Progenitor cell of endocrine pancreas (in vitro differentiated cells): ENCODE results near the gene SQOR. TPM values are rescaled to one million over a fixed set of nuclear protein-coding genes. Genes with fewer than 3 reads are reported as not detected.

Experiments used
- DNase-seq: peaks from one replicate; pipeline ENCODE4 v3.0.0; 2021; ENCODE audit warnings: low spot score; ENCODE audit not compliant: unreplicated experiment
- H3K27ac Mint-ChIP-seq: 2 replicates; pipeline ENCODE4 v1.8.0; 2021; ENCODE audit warnings: mild to moderate bottlenecking, moderate library complexity, mixed read lengths
- H3K27me3 Mint-ChIP-seq: 2 replicates; pipeline ENCODE4 v1.8.0; 2021; ENCODE audit warnings: mixed read lengths
- H3K36me3 Mint-ChIP-seq: 2 replicates; pipeline ENCODE4 v1.8.0; 2022; ENCODE audit warnings: mixed read lengths; ENCODE audit not compliant: insufficient read depth
- H3K4me1 Mint-ChIP-seq: 2 replicates; pipeline ENCODE4 v1.8.0; 2021; ENCODE audit warnings: low read depth, mixed read lengths
- H3K4me3 Mint-ChIP-seq: 2 replicates; pipeline ENCODE4 v1.8.0; 2021; ENCODE audit warnings: low read depth, mild to moderate bottlenecking, moderate library complexity, mixed read lengths
- H3K9me3 Mint-ChIP-seq: 2 replicates; pipeline ENCODE4 v1.8.0; 2021; ENCODE audit warnings: low read depth, mixed read lengths
- CTCF ChIP-seq: fragments of 200-600 bp; sonication (generic); IDR thresholded peaks from one replicate; pipeline ENCODE4 v1.5.0; 2021; ENCODE audit warnings: antibody characterized with exemption, mild to moderate bottlenecking; ENCODE audit not compliant: unreplicated experiment
- total RNA-seq: library from RNA; stranded (reverse); gene quantifications from 2 replicates; pipeline ENCODE4 v1.2.1, GENCODE V29; 2021

The SQOR gene
- total RNA-seq, 1 donor from 2014 or later, result 39.3 TPM

GRCh38 chr15:45734260-45734711 lies 99.5 kb downstream of the SQOR start:
- Mint-ChIP-seq H3K4me1 (no peaks in the 10 kb centered on the region), H3K9me3 (no peaks in the 10 kb centered on the region), H3K27me3 (no peaks in the 10 kb centered on the region), H3K27ac (no peak overlapping the region), H3K36me3 (no peaks in the 10 kb centered on the region), H3K4me3 (no peak overlapping the region)
- no peak for TF ChIP-seq CTCF
- no peak for DNase-seq

Other genes with a start within 250 kb of the SQOR start
- gene SLC30A4, start 112.3 kb upstream of the SQOR start, total RNA-seq, result 6.7 and 7.7 TPM in 2 replicates
- 45.8 and 50.8 TPM in 2 replicates for gene BLOC1S6, start 47.6 kb upstream of the SQOR start, total RNA-seq